NK-92 (cell line): Measurements from ENCODE around the gene FBXL14.

ENCODE experiments used
- DNase-seq: peaks from one replicate; lab custom pipeline; 2025; ENCODE audit not compliant: unreplicated experiment; lab: John Stamatoyannopoulos, UW

FBXL14 gene

GRCh38 chr12:1540690-1541089 is 53.7 kb downstream of the FBXL14 start:
- DNase-seq = no peak

DNA sequence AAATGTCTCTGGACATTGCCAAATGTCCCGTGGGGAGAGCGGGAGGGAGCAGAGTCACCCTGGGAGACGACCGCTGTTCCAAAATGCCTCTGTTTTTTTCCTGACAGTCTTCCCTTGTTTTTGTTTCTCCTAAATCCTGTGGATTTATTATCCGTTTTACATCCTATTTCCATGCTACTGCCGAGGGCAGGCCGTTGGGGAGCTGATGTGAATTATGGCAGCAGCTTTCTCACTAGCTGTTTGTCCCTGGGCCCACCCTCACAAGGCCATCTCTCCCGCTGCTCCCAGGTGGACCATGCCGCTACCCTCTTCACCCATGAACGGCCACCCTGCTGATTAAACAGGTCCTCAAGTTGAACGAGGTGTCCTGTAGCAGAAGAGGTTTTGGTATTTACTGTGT is 55.2 kb downstream of the FBXL14 start:
- DNase-seq = no peak

GRCh38 chr12:1536817-1537216 is 57.6 kb downstream of the FBXL14 start:
- no peak for DNase-seq

GRCh38 chr12:1534748-1535147 is 59.6 kb downstream of the FBXL14 start:
- no peak for DNase-seq

DNA sequence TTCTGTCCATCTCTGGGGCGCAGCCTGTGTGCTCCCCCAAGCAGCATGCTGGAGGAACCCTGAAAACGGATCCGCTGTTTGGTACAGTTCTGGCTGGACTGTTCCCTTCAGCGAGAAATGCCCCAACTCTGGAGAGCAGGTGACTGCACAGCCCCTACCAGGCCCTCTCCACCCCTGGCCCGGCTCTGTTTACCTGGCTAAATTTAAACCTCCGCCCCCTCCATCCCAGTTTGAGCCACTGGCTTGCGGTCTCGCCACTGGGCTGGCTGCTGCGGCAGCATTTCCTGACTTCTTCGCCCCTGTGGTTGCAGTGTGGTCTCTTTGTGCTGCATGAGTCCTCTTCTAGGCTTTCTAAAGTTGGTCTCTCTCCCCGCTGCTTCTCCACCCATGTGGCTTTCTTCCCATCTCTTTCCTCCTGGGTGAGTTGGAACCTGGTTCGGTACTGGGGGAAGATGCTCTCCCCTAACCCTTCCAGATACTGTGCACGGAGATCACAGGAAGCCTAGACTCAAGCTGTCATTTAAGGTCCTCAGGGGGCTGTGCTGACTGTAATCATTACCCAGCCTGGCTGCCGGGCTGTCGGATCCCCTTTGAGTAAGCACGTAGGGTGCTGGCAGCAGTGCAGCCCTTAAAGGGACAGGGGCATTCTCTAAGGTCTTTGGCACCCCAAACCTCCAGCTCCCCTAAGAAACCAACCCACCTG is 60.6 kb downstream of the FBXL14 start:
- no peak for DNase-seq

- DNase-seq = no peak
Measured at GRCh38 chr12:1533205-1533601, 61.2 kb downstream of the FBXL14 start.

DNA sequence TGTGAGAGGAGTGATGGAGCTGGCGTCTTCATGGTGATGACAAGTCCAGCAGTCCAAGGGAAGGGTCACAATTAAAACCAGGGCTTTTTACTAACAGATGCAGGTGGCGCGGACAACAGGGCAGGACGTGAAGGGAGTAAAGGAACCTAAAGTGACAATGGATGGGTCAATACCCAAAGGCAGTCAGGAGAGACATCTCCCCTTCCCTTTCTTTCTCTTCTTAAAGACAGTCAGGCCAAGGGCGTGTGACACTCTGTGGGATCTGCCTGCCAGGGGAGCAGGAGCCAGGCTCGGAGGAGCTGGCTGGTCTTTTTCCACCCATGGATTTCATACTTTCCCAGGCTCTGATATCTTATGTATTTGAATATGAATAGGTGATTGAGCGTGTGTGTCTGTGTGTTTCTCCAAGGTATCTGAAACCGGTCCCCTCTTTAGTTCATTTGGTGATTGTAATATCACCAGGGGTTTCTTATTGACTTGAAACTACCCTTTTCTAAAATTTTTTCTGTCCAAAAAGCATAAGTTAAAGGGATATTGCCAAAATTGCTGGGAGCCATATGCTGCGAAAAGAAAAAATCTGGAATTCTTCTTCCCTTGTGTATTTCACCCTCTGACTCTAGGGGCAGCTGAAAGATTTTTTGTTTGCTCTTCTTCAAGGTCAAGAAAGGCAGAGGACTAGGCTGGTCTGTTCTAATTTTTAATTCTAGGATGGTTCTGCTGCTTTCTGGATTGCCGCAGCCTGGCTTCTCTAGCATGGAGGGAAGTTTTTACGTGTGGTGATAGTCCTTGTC is 61.8 kb downstream of the FBXL14 start:
- DNase-seq = no peak

DNA sequence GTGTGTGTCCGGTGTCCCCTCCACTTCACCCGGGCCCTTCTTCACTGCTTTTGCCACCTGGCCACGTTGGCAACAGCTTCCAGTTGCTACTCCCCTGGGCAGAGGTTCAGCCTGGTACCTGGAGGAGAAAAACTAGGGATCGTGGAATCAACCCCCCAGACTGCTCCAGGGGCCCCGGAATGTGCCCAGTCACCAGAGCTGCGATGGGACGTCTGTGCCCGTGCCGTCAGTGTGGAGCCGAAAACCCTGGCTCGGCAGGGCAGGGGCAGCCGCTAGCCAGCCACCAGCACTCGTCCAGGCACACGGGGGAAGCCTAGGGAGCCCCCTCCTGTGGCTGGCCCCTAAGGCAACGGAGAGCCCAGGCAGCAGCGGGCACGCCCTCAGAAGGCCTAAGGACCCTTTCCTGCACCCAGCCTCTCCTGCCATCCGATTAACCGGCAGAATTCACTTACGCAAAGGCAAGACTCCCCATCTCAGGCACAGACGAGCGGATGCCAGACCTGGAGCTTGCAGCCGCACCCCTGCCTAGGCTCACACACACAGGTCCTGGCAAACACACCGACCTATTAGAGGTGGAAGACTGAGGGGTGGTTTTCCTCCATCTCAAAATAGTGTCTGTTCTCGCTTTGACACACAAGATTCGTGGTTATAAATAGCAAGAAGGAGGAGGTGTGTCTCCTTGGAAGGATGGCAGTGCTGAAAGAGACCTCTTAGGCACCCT is 62.6 kb downstream of the FBXL14 start:
- no peak for DNase-seq

DNA sequence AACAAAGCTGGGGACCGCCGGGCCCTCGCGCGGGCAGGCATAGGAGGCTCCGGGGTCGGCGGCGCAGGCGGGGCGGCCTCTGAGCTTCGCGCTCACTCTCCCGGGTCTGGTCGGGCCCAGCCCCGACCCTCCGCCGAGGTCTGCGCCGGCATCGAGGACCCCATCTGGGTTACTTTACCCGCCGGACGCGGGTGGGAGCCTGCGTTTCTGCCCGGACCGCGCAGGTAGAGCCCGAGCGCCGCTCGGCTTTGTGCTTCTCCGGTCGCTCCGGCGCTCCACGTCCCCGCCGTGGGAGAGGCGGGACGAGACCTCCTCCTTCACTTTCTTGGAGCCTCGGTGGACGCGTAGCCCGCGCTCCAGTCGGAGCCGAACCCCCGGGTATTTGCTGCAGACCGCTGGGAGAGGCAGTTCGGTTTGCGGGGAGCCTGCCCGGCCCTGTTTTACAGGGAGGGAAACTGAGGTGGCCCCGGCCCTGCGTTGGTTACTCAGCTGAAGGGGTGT is 63.2 kb downstream of the FBXL14 start:
- DNase-seq = no peak

DNA sequence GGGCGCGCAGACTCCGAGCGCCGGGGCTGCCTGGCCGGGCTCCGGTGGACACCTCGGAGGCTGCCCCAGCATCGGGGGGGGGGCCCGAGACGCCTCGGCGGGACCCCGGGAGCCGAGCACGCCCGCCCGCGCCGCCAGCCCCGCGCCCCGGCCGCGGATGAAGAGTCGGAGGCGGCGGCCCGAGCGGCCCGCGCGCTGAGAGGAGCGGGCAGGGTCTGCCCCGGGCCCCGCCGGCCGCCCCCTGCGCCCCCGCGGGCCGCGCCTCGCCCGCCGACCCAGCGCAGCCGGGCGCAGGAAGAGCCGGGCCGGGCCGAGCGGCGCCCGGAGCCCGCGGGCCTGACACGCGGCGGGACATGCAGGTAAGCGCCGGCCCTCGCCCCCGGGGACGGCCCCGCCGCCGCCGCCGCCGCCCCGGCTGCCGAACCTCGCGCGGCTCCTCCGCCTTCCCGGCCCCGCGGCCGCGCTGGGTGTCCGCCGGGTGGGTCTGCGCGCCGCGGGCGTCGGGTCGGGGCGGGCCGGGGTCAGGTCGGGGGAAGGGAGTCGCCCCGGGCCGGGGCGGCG is 63.7 kb downstream of the FBXL14 start:
- no peak for DNase-seq

GRCh38 chr12:1529862-1530591 is 64.4 kb downstream of the FBXL14 start:
- DNase-seq = no peak

GRCh38 chr12:1529228-1529861 is 65.0 kb downstream of the FBXL14 start:
- no peak for DNase-seq

DNA sequence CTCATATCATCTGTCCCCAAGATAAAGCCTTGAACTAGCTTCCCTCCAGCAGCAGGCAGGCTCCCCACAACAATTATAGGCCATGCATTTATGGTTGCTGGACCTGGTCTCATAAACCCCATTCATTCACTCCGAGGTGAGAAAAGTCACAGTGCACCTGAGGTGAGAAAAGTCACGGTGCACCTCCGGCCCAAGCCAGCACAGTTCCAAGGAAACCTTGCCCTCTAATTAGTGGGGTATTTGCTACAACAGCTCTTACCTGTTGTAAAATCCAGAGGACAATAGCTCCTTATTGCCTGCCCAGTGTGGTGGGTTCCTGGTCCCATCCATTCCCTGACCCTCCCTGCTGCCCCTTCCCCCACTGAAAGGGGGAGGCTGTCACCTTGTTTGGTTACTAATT is 65.6 kb downstream of the FBXL14 start:
- no peak for DNase-seq

DNA sequence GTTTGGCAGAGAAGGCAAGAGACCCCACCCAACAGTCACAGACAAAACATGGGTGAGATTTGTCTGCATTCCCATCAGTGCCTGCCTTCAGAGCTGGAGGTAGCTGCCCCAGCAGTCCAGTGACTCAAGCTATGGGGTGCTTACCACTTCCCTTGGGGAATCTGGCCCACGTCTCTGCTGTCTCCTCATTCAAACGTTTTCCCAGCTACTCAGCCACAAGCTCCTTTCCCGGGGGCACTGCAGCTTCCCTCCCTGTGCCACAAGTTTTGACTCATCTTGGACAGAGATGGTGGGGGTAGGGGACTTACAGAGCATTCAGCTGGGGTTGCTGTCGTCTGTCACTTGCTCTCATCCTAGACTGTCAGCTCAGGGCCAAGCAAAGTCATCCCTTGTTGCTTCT is 66.6 kb downstream of the FBXL14 start:
- DNase-seq = no peak

DNA sequence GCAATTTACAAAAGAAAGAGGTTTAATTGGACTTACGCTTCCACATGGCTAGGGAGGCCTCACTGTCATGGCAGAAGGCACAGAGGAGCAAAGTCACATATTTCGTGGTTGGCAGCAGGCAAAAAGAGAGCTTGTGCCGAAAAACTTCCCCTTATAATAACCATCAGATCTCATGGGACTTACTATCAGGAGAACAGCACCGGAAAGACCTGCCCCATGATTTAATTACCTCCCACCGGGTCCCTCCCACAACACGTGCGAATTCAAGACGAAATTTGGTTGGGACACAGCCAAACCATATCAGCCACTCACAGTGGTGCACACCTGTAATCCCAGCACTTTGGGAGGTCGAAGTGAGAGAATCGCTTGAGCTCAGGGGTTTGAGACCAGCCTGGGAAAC is 68.5 kb downstream of the FBXL14 start:
- DNase-seq = no peak

GRCh38 chr12:1523558-1524050 is 70.8 kb downstream of the FBXL14 start:
- no peak for DNase-seq

DNA sequence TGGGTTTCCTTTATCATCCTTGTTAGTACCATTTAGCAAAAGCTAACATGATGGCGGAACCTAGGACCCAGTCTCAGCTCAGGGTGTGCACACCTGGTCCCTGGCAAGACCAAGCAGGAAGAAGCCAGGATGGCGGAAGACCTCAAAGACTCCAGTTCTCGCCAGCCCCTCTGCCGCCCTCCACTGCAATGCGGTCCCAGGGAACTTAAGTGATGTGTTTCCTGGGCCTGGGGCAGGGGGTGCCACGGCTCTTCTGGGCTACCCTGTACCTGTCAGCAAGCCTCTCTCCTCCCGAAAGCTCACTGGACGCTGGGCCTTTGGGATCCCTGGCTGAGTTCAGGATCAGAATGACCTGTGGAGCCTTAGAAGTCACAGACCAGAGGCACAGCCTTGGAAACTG is 71.3 kb downstream of the FBXL14 start:
- DNase-seq = no peak

DNA sequence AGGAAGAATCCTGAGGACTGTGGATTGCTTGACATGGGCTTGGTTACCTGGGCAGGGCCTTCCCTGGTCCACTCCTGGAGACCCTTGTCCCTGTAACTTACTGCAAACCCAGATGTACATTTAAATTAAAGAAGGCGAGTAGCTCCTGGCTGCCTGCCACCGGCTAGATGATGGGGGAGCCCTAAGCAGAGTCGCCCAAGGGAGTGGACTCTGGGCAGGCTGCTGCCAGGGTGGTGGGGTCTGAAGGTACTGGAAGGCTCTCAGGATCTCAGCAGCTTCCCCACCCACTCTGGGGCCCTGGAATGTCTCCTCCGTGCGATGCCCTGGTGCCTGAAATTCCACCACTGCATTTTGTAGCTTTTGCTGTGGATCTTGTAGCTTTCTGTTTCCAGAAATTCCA is 74.7 kb downstream of the FBXL14 start:
- no peak for DNase-seq

- DNase-seq = no peak
Measured at GRCh38 chr12:1518591-1519516, 75.5 kb downstream of the FBXL14 start.
